GM18951 (cell line): ENCODE measurements around the gene NDRG2.
"Not testable (repeated sequence)": the region's sequence is repeated elsewhere in the genome, so short reads cannot be mapped to it uniquely, and the experiment has no call there.

Source experiments
- POLR2A ChIP-seq: IDR thresholded peaks from 4 replicates; pipeline ENCODE4 v1.6.1; 2011; ENCODE audit warnings: mild to moderate bottlenecking; ENCODE audit not compliant: insufficient read length, insufficient read depth; ENCODE audit errors: extremely low read depth
- in situ Hi-C: fragments of 300-500 bp; cut with MboI; formaldehyde crosslinking; loops from one replicate; pipeline ENCODE4 v1.12.0; 2022; ENCODE audit warnings: low sequenced_read_pairs, mixed read lengths, inconsistent platforms; ENCODE audit not compliant: unreplicated experiment

The NDRG2 gene

GRCh38 chr14:21049271-21049673 lies 24.4 kb upstream of the NDRG2 start:
- in situ Hi-C loops: no loop called here
- no peak for TF ChIP-seq POLR2A

GRCh38 chr14:21048638-21049037 lies 23.8 kb upstream of the NDRG2 start:
- no peak for TF ChIP-seq POLR2A
- in situ Hi-C loops: no loop called here

GRCh38 chr14:21047378-21047781 lies 22.5 kb upstream of the NDRG2 start:
- in situ Hi-C loops: no loop called here

GRCh38 chr14:21043974-21044618 lies 19.2 kb upstream of the NDRG2 start:
- in situ Hi-C loops: no loop called here
- no peak for TF ChIP-seq POLR2A

More at GRCh38 chr14:21047378-21047781, 22.5 kb upstream of the NDRG2 start:
- no peak for TF ChIP-seq POLR2A

- in situ Hi-C loops: no loop called here
- TF ChIP-seq POLR2A: no peak
These were observed 18.6 kb upstream of the NDRG2 start for GRCh38 chr14:21043387-21043973.

- no peak for TF ChIP-seq POLR2A
- in situ Hi-C loops: no loop called here
These were observed 18.1 kb upstream of the NDRG2 start for GRCh38 chr14:21042918-21043317.

- TF ChIP-seq POLR2A: no peak
- in situ Hi-C loops: no loop called here
These were observed 17.0 kb upstream of the NDRG2 start, which contains the start of gene RNASE7 for GRCh38 chr14:21041676-21042433. Gene RNASE7 (plus strand): TSS chr14:21042362. CDS start chr14:21042993, 631 bp downstream.

GRCh38 chr14:21040941-21041340 lies 16.1 kb upstream of the NDRG2 start:
- in situ Hi-C loops: not testable (repeated sequence)

GRCh38 chr14:21040370-21040925 lies 15.6 kb upstream of the NDRG2 start:
- TF ChIP-seq POLR2A: no peak
- in situ Hi-C loops: no loop called here

GRCh38 chr14:21039585-21040369 lies 14.9 kb upstream of the NDRG2 start:
- in situ Hi-C loops: no loop called here
- no peak for TF ChIP-seq POLR2A

GRCh38 chr14:21038441-21039422 lies 13.9 kb upstream of the NDRG2 start:
- in situ Hi-C loops: no loop called here
- TF ChIP-seq POLR2A: no peak

- in situ Hi-C loops: no loop called here
These were observed 12.3 kb upstream of the NDRG2 start for GRCh38 chr14:21037156-21037555.

More at GRCh38 chr14:21037156-21037555, 12.3 kb upstream of the NDRG2 start:
- TF ChIP-seq POLR2A: no peak
